Heart right ventricle (tissue), 16 donors: ENCODE measurements around the gene LYSMD3. TPM values are rescaled to one million over a fixed set of nuclear protein-coding genes. Genes with fewer than 3 reads are reported as not detected.

Source experiments
- ATAC-seq, 8 donors: fragments of 200-7000 bp; cut with Tn5 transposase; one replicate each; pipeline ENCODE4 v1.9.1; 2020; ENCODE audit warnings: mild to moderate bottlenecking in 8 of 8, moderate library complexity in 8 of 8, moderate number of reproducible peaks in 1 of 8
- DNase-seq, 2 donors: peaks; one replicate each; pipeline ENCODE4 v3.0.0-alpha.2; 2020
- H3K27ac ChIP-seq, 10 donors: fragments of 200-600 bp; sonication (generic) in 2 of 10; one replicate each; pipeline versions ENCODE4 v1.5.0 to v1.8.0; 2020 to 2022; ENCODE audit warnings: mild to moderate bottlenecking in 3 of 10
- H3K27me3 ChIP-seq, 7 donors: fragments of 200-600 bp; one replicate each; pipeline ENCODE4 v1.8.0; 2021 to 2022; ENCODE audit warnings: mild to moderate bottlenecking in 2 of 7
- H3K36me3 ChIP-seq, 9 donors: fragments of 200-600 bp; sonication (generic) in 1 of 9; one replicate each; pipeline versions ENCODE4 v1.5.0 to v1.8.0; 2020 to 2022; ENCODE audit warnings: mild to moderate bottlenecking in 2 of 9
- H3K4me1 ChIP-seq, 9 donors: fragments of 200-600 bp; sonication (generic) in 1 of 9; one replicate each; pipeline versions ENCODE4 v1.5.0 to v1.8.0; 2020 to 2022; ENCODE audit warnings: mild to moderate bottlenecking in 4 of 9
- H3K4me3 ChIP-seq, 10 donors: fragments of 200-600 bp; sonication (generic) in 2 of 10; one replicate each; pipeline versions ENCODE4 v1.5.0 to v1.8.0; 2020 to 2022; ENCODE audit warnings: mild to moderate bottlenecking in 7 of 10, moderate library complexity in 2 of 10
- H3K9me3 ChIP-seq, 11 donors: fragments of 200-600 bp in 10 of 11; sonication (generic) in 2 of 11; one replicate each; pipeline versions ENCODE4 v1.5.0 to v1.8.0; 2013 to 2022; ENCODE audit warnings: mild to moderate bottlenecking in 2 of 11, control low read depth in 1 of 11, moderate library complexity in 1 of 11
- CTCF ChIP-seq, 9 donors: fragments of 200-600 bp; sonication (generic) in 2 of 9; IDR thresholded peaks; one replicate each; pipeline versions ENCODE4 v1.5.0 to v1.8.0; 2021 to 2022; ENCODE audit warnings: antibody characterized with exemption in 9 of 9, mild to moderate bottlenecking in 5 of 9, moderate library complexity in 1 of 9
- WGBS, 2 donors: extraction: QIAGEN DNeasy Blood & Tissue Kit; methylation state at CpG; one replicate each; pipeline ENCODE4 v1.1.7; 2013; ENCODE audit warnings: inconsistent platforms in 1 of 2; 5-methylcytosine and 5-hydroxymethylcytosine counted together
- intact Hi-C, 10 donors: fragments of 100-400 bp; cut with DNase I; formaldehyde crosslinking; loops; one replicate each; pipeline versions ENCODE4 v1.11.1 to v1.14.2; 2022
- polyA plus RNA-seq, 2 donors: library from polyadenylated mRNA; stranded (reverse); fragments of 200-250 nt; gene quantifications; one replicate each; pipeline ENCODE4 v1.2.3, GENCODE V29; 2013
- total RNA-seq, 10 donors: library from RNA; stranded (reverse); fragmentation: NEBNext Ultra II Directional in 3 of 10; extraction: Animal tissue kit (Norgen Biotek cat#: 25700) in 3 of 10; gene quantifications; one replicate each; pipeline versions ENCODE4 v1.2.1 to v1.2.4, GENCODE V29; 2021 to 2023
- donor health status: Arrhythmogenic right ventricular cardiomyopathy.
- donor health status: ischemic (EF 13 %, LVEDD 7.1; RV severe dilation, severe dysfunction).
- donor health status: healthy with polysubstance abuse.
- donor health status: DM: no; HTN: yes; CAD: no.
- donor health status: DM: no; HTN: no; CAD: no.
- donor health status: ischemic (EF 25% LVEDD 6.9; RV normal size, moderate dysfunction).
- donor health status: ischemic (EF 25% LVEDD 5.7; RV mildly dilated, moderate dysfunction).
- donor health status: healthy.
- donor health status: DM: yes; HTN: yes; CAD: no.
- donor health status: Ischemic cardiomyopathy.
- donor health status: ischemic (EF 35%, LVEDD 5.7; RV mildly dilated, moderate dysfunction).
- donor health status: nonischemic (EF 11% LVEDD 7.7; RV severe dilation, severe dysfunction).
- donor health status: DM: yes; HTN: yes; CAD: no.
- donor health status: PGD.
- donor health status: ischemic (EF 29% LVEDD 5.4; RV normal size, mild dysfunction).
- donor health status: nonischemic (EF 23%, LVEDD 6.1; RV moderate dilation, normal function).

LYSMD3 gene
- total and polyA plus RNA-seq, 12 donors, result 5.8 to 26.7 (median 19.3) TPM

- peak within 1 kb of the TSS; percentile 65 to 95 (median 82) for H3K4me3 ChIP-seq
- H3K36me3 ChIP-seq, result no peaks in the 10 kb centered on the region
- peaks cover 0 to 30% (median 19%) of the 10 kb centered on the region in 9 donors for H3K4me1 ChIP-seq
- WGBS, 2 donors, result 0 to 1% methylated on average over 73 of the region's 73 CpGs
- intact Hi-C loops, result loop anchor here in 7 of 10 donors (1.0 to 10.0 kb wide), 5 partner anchors 34 to 67 kb away; partner anchors contain the start of genes LYSMD3 (in 7 of the 7) and CETN3 (in 2 of the 7)
- H3K9me3 ChIP-seq, result peaks cover 0 to 2% (median 0%) of the 10 kb centered on the region in 11 donors
- H3K27me3 ChIP-seq, result no peaks in the 10 kb centered on the region
- ATAC-seq (peak; percentile 97 to 99 (median 98)), DNase-seq (peak; percentile 91 to 93)
- peak in 7 of 9 donors; percentile 14 to 60 (median 50) for TF ChIP-seq CTCF (IDR thresholded peaks at IDR 0.05)
- H3K27ac ChIP-seq, result peak within 1 kb of the TSS; percentile 8 to 91 (median 82)
Observed at GRCh38 chr5:90474235-90475107, 54.9 kb downstream of the LYSMD3 start, which contains the start of the genes MBLAC2 and POLR3G. TSS of gene MBLAC2 (minus strand) at chr5:90474771. CDS start at chr5:90474292, 479 bp downstream. TSS of gene POLR3G (plus strand) at chr5:90474864. CDS start at chr5:90485568, 10,704 bp downstream.

- intact Hi-C loops, result loop anchor here in 5 of 10 donors (1.0 to 10.0 kb wide), 5 partner anchors 33 to 66 kb away; partner anchors contain the start of genes LYSMD3 (in 5 of the 5) and CETN3 (in 2 of the 5)
- peaks cover 0 to 8% (median 0%) of the 10 kb centered on the region in 11 donors for H3K9me3 ChIP-seq
- peak; percentile 14 to 41 for DNase-seq
- peak overlapping the region; percentile 8 to 91 (median 82) for H3K27ac ChIP-seq
- ATAC-seq, result peak; percentile 25 to 70 (median 48)
- H3K4me3 ChIP-seq, result peak overlapping the region; percentile 65 to 95 (median 82)
- H3K4me1 ChIP-seq, result peaks cover 0 to 30% (median 19%) of the 10 kb centered on the region in 9 donors
- WGBS, 2 donors, result 1 to 2% methylated on average over 56 of the region's 56 CpGs
- H3K36me3 ChIP-seq, result no peaks in the 10 kb centered on the region
- TF ChIP-seq CTCF (IDR thresholded peaks at IDR 0.05), result no peak
- no peaks in the 10 kb centered on the region for H3K27me3 ChIP-seq
Observed at GRCh38 chr5:90473396-90474234, 55.8 kb downstream of the LYSMD3 start.

GRCh38 chr5:90472783-90473395 is 56.5 kb downstream of the LYSMD3 start:
- H3K4me1 ChIP-seq, result peaks cover 0 to 30% (median 19%) of the 10 kb centered on the region in 9 donors
- no peaks in the 10 kb centered on the region for H3K27me3 ChIP-seq
- H3K36me3 ChIP-seq, result no peaks in the 10 kb centered on the region
- intact Hi-C loops, result loop anchor here in 4 of 10 donors (5.0 to 10.0 kb wide), 3 partner anchors 52 to 66 kb away; partner anchors contain the start of genes LYSMD3 (in 3 of the 4) and CETN3 (in 2 of the 4)
- DNase-seq (no peak), ATAC-seq (no peak)
- peak overlapping the region; percentile 65 to 95 (median 82) for H3K4me3 ChIP-seq
- TF ChIP-seq CTCF (IDR thresholded peaks at IDR 0.05), result no peak
- WGBS, 2 donors, result 59 to 60% methylated on average over 9 of the region's 9 CpGs
- peaks cover 0 to 12% (median 0%) of the 10 kb centered on the region in 11 donors for H3K9me3 ChIP-seq
- H3K27ac ChIP-seq, result no peak overlapping the region

Other genes starting within 250 kb of the LYSMD3 start
- gene CETN3, start 119.8 kb downstream of the LYSMD3 start, total RNA-seq, result 10 to 100 TPM; 17.2 to 26.6 (median 21.3) TPM
- gene CETN3, start 119.8 kb downstream of the LYSMD3 start, polyA plus RNA-seq, result 10 to 100 TPM; 14.4 to 18.4 TPM
- gene MBLAC2, start 54.8 kb downstream of the LYSMD3 start, total RNA-seq, result 1 to 10 TPM; 3.1 to 4.8 (median 3.5) TPM
- 1 to 10 TPM; 1.0 to 1.3 TPM for gene MBLAC2, start 54.8 kb downstream of the LYSMD3 start, polyA plus RNA-seq
- gene POLR3G, start 54.7 kb downstream of the LYSMD3 start, total RNA-seq, result 1 to 10 TPM in 2 of 10 donors, under 1 TPM in 8; 0.13 to 2.1 (median 0.54) TPM
- 1 to 10 TPM in 1 of 2 donors, under 1 TPM in 1; 0.38 to 2.0 TPM for gene POLR3G, start 54.7 kb downstream of the LYSMD3 start, polyA plus RNA-seq
- gene ADGRV1, start 29.2 kb upstream of the LYSMD3 start, total RNA-seq, result 1 to 10 TPM in 1 of 10 donors, under 1 TPM in 4, not detected in 5; 0.31 to 1.4 (median 0.53) TPM
- gene ADGRV1, start 29.2 kb upstream of the LYSMD3 start, polyA plus RNA-seq, result under 1 TPM in 1 of 2 donors, not detected in 1; 0.03 TPM